ENCODE data around the gene OPTC.

GRCh38 chr1:203444171-203444576 is 49.8 kb upstream of the OPTC start:
- TF ChIP-seq, protein P1, sequence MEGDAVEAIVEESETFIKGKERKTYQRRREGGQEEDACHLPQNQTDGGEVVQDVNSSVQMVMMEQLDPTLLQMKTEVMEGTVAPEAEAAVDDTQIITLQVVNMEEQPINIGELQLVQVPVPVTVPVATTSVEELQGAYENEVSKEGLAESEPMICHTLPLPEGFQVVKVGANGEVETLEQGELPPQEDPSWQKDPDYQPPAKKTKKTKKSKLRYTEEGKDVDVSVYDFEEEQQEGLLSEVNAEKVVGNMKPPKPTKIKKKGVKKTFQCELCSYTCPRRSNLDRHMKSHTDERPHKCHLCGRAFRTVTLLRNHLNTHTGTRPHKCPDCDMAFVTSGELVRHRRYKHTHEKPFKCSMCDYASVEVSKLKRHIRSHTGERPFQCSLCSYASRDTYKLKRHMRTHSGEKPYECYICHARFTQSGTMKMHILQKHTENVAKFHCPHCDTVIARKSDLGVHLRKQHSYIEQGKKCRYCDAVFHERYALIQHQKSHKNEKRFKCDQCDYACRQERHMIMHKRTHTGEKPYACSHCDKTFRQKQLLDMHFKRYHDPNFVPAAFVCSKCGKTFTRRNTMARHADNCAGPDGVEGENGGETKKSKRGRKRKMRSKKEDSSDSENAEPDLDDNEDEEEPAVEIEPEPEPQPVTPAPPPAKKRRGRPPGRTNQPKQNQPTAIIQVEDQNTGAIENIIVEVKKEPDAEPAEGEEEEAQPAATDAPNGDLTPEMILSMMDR (IDR thresholded peaks at IDR 0.05; ENCODE audit: low read length) = no peak
- TF ChIP-seq EZH2 (optimal IDR thresholded peaks at IDR 0.05; ENCODE audit: low read depth, low read length) = no peak
